Fibroblast of skin of right quadriceps (primary cell): ENCODE measurements around the gene GJB6.
"Not testable (repeated sequence)": the region's sequence is repeated elsewhere in the genome, so short reads cannot be mapped to it uniquely, and the experiment has no call there.

Source experiments
- DNase-seq: peaks from one replicate; pipeline ENCODE4 v3.0.0-alpha.2; 2013

The GJB6 gene

DNA sequence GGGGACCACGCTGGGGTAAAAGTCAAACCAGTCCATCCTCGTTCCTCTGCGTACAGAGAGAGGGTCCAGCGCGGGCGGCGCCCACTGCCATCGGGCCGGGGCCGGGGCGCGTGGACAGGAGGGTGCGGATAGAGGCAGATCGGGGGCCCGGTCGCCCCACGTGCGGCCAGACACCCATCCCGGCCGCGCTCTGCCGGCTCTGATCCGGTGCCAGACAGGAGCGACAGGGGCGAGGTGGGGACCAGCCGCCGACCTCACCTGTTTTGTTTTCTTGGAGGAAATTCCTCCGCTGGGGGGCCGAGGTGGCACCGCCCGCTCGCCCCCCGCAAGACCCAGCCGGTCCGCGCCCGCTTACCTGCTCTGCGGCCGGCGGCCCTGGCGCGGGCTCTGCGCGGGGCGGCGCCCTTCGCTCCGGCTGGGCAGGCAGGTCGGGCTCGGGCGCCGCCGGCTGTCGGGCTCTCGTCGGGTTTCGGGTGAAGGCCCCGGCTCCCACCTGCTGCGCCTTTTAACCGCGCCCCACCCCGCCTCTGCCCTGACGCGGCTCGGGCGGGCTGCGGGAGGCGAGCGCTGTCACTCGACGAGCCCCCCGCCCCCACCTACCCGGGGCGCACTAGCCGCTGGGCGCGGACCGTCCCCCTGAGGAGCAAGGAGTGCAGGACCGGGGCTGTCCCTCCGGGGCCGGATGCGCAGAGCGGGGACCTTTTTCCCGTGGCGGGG, at the start of gene GJB6:
Gene GJB6, minus strand, starts transcription at position 481 of the 717 bp plus-strand sequence. CDS start 8,839 bp downstream, outside the sequence.
- DNase-seq, result no peak

DNA sequence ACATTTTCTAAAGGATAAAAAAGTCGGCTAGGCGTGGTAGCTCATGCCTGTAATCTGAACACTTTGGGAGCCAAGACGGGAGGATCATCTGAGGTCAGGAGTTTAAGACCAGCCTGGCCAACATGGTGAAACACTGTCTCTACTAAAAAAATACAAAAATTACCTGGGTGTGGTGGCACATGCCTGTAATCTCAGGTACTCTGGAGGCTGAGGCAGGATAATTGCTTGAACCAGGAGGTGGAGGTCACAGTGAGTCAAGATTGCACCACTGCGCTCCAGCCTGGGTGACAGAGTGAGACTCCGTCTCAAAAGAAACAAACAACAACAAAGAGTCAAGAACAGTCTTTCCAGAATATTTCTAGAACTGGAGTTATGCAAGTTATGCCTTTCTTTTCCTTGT, 44.8 kb upstream of the GJB6 start:
- not testable (repeated sequence) for DNase-seq

DNA sequence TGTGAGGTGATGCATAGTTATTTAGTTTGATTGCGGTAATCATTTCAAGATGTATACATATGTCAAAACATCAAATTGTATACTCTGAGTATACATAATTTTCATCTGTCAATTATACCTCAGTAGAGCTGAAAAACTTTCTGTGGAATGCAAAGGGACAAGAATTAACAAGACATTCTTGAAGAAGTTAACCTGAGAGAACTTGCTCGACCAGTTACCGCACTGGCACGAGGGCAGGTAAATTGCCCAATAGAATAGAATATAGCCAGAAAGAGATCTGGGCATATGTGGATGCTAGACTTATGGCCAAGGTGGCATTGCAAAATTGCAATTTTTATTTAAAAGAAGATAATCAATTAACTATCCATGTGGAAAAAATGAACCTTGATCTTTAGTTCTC, 42.3 kb upstream of the GJB6 start:
- DNase-seq, result no peak

DNA sequence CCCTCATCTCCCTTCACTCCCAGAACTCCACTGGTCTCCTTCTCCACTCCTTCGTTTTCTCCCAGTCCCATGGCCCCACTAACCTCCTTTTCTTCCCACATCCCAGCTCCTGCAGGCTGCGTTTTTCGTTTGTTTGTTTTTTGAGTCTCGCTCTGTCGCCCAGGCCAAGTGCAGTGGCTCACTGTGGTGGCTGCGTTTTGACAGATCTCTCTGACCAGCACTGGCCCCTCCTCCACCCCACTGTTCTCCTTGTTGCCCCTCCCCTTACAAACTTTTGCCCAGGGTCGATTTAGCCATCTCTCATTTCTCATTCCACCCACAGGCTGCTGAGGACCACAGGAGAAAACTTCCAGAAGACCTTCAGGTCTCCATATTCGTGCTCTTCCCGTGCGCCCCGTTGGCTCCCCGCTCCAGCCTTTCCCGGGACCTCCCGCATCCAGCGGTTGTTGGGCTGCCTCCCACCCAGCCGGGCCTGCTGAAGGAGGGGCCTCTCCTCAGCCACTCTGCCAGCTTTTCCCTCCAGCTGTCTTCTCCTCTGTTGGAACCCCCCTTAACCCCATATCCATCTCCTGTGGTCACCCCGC, 40.6 kb upstream of the GJB6 start:
- no peak for DNase-seq

DNA sequence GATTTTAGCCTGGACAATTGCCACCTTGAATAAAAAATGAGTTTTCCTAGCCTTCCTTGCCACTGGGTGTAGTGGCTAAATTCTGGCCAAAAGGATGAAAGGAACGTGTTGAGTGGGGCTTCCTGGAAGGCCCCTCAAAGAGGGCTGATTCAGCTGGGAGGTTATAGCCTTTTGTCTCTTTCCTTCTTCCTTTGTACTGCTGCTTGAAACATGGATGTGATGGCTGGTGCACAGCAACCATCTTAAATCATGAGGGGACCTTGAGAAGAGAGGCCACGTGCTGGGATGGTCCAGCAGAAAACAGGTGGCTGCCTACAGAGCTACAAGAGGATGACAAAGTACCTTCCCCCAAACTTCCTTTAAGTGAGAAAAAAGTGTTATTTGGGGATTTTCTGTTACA, 40.0 kb upstream of the GJB6 start:
- no peak for DNase-seq

DNA sequence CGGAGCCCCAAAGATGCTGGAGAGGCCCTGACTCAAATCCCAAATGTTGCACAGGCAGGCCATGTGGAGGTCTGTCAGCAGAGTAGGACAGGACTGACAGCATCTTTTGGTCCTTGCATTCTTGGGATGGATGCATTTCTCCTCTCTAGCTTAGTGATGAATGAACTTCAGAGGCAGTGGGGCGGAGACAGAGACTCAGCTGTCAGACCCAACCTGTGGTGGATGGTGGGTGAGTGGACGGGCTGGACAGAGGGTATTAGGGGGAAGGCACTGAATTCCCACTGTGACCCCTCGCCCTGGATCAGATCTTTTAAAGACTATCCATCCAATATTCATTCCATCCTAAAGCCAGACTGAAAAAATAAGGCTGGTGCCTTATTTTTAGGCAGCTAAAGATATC, 39.3 kb upstream of the GJB6 start:
- no peak for DNase-seq

DNA sequence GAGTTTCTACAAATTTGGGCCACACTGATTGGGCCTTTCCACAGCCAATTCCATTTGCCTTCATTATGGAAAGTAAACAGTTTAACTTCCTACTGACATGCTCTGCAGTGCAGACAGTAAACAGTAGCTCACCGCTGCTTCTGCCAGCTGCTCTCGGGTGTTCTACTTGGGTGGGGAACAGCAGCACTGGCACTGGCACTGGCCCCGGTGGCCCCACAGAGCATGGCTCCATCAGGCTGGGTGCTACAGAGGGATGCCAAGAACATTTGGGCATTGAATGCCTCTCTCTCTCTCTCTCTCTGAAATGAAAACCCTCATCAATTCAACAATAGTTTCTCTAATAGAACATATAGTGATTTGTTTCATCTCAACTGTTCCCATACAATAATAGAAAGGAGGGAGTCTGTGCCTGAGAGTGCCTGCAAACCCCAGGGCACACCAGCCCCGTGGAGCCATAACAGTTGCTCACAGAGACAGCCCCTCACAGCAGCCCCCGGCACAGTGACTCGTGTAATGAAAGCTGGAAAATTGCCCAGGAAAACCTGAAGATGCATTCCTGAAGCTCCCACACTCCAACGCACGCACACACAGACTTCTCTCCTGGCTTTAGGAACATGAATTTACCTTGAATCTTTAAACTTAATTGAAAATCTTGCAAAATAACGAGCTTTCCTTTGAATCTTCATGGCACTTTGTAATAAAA, 38.2 kb upstream of the GJB6 start:
- peak; percentile 42 for DNase-seq

DNA sequence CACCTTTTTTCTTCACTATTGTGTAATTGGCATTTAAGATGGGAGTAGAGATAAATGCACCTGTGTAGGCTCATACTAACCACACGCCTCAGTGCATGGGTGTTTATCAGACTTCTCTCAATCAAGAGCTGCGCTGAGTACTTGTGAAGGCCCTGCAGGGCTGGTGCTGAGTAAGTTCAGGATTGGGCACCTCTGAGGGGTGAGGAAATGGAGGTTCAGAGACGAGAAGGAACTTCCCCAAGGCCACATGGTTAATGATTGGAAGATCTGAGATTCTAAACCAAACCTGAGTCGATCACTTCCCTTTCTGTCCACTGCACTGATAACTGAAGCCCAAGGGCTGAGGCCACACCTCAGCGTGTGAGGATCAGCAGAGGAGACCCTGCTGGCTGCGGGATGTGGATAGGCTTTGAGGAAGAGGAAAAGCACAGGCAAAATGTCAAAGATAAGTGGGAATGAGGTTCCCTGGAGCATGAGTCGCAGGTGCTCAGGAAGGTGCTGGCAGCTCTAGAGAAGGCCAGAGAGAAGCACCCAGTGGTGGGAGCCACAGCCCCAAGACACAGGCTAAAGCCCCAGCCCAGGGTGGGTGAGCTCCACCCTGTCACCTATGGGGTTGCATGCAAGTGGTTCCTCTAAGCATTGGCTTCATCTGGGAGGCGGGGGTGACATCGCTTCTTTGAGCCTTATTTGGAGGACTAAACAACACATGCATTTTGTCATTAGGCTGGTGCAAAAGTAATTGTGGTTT, 32.3 kb upstream of the GJB6 start:
- DNase-seq, result no peak

DNA sequence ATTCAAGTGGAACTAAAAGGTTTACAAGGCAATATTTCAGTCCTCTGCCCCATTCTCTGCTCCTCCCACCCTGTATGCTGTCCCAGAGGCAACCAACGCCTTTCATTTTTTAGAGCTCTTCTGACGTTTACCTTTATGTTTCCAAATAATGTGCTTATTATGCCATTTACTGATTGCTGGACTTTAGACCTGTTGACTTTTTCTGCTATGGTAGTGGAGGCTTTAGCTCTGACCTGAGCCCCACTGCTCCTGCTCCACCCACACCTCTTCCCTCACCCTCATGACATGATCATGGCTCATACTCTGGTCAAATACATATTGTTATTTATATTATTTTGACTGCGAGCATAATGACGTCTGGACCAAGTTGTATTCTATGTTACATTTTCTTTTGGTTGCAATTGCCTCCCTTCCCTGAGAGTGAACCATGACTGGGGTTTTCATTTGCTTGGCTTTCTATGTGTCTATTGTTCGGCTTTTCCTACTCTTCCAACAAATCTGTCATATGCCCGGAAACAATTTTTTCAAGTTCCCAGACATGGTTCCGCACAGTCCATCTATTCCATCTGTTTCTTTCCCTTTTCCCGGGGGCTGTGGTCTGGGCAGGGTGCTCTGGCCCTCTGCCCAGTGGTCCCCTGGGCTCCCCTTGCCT, 31.4 kb upstream of the GJB6 start:
- DNase-seq, result no peak

DNA sequence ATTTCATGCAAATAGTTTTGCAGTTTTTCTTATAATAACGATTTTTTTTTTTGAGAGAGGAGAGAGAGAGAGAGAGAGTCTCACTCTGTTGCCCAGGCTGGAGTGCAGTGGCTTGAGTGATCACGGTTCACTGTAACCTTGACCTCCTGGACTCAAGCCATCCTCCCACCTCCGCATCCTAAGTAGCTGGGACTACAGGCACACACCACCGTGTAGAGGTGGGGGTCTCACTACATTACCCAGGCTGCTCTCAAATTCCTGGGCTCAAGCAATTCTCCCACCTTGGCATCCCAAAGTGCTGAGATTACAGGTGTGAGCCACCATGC, 26.8 kb upstream of the GJB6 start:
- no peak for DNase-seq

DNA sequence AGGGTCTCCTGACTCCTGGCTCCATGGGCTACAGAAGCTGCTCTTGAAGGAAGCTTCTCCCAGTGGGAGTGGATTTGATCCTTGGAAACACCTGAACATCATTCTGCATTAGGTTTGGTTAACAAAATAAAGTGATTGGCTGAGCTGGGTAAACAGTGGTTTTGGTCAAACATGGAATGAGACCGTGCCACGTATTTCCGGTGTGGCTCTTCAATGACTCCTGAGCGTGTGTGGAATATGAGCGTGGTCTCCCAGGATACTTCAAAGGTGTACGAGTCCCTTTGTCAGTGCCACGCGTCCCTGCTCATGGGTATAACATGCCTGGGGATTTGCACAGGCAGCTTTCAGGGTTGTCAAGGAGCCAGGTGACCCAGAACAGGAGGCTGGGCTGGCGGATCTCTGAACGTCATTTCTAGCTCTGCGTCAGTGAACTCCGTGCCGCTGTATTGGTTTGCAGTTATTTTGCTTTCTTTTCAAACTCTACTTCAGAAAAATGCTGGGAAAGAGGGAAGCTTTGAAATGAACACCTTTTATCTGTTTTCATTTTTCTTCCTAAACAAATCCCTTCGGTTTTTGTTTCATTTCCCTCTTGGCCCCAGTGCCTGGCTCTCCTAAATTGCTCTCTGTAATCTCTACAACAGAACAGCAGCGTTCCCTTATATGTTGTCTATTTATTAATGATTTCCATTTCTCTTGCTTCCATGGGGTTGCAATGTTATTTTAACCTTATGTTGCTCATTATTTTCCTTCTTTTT, 26.3 kb upstream of the GJB6 start:
- DNase-seq, result no peak

DNA sequence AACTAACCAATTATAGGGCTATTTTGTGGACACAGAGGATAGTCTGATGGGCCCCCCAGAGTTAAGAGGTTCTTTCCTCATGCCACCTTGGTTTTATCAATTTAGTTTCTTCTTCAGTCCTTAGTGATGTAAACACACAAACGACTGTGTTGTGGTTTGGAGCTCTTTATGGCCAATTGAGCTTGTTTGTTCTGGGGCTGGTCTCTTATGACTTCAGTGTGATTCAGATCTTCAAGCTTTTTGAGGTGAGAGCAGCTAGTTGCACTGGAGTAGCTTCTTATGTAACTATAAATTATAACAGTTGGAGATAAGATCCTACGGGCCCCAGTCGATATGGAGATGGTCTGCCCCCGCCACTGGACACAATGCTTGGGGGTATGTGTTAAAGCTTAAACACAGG, 22.0 kb upstream of the GJB6 start:
- no peak for DNase-seq

DNA sequence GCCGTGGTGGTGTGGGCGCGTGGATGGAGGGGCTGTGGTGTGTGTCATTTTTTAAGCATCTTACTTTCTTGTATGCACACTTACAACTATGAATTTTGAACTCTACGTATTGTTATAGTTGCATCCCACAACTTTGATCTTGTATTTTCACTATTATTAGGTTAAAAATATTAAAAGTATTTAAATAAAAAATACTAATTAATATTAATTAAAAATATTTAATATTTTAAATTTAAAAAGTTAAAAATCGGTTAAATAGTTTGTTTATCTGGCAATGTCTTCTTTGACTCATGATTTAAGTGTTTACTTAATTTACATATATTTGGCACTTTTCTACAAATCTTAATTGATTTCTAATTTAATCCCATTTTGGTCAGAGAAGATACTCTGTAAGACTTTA, 17.8 kb upstream of the GJB6 start:
- DNase-seq, result no peak

DNA sequence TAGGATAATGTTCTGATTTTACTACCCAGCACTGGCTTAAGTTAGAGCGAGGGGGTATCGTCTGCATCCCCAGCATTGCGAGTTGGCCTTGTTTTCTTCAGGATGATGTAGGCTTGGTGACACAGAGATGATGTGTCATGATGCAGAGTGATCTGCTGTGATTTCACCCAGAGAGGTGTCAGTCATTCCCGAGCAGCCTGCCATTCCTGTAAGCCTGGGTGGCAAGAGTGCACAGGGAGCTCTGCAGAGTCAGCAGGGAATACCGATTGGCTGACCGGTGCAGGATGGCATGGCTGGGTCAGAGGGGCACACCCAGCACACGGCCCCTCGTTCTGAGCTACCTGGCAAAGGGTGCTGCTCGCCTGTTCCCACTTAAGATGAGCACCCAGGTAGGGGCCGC, 15.8 kb upstream of the GJB6 start:
- DNase-seq, result no peak

DNA sequence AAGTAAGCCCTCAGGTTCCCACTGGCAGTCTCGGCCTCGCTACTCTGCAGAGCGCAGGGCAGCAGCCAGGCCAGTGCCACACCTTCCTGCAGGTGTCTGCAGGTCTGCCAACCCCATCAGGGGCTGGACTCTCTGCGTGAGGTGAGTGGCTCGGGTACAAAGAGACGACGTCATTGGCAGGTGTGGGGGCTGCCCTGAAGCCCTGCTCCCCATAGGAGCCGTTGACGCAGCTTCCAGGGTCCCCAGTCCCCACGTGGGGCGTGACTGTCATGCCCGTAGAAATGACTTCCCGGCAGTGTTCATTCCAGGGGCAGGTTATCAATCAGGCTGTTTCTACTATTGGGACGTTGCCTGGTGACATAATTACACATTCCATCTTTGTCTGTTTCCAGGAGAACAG, 15.3 kb upstream of the GJB6 start:
- no peak for DNase-seq

DNA sequence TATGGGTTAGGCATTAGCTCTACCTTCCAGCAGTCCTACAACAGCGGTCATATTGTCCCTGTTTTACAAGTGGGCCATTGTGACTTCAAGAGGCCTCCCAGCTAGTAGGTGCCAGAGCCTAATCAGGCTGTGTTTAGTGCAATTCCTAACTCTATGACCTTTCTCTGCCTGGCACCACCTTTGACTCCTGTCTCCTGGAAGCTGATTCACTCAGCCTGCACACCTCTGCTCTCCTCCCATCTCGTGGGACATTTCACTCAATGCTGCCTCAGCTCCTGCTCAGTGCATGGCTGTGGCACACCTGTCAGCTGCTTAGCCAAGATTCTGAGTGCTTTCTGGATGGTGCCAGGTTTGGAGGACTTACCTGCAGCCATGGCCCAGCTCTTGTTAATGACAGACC, 9.5 kb upstream of the GJB6 start:
- DNase-seq, result no peak

DNA sequence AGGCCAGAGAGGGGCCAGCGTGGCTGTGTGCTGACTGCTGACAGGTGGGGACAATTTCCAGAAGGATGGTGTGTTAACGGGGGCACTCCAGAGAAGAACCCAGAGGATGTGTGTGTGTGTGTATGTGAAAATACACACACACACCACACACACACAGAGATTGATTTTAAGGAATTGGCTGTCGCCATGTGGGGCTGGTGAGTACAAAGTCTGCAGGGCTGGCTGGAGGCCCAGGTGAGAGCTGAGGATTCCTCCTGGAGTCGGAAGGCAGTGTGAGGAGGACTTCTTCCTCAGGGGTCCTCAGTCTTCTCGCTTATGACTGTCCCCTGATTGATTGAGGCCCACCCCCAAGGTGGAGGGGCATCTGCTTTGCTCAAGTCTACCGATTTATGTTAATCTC, 7.6 kb upstream of the GJB6 start:
- DNase-seq, result no peak

DNA sequence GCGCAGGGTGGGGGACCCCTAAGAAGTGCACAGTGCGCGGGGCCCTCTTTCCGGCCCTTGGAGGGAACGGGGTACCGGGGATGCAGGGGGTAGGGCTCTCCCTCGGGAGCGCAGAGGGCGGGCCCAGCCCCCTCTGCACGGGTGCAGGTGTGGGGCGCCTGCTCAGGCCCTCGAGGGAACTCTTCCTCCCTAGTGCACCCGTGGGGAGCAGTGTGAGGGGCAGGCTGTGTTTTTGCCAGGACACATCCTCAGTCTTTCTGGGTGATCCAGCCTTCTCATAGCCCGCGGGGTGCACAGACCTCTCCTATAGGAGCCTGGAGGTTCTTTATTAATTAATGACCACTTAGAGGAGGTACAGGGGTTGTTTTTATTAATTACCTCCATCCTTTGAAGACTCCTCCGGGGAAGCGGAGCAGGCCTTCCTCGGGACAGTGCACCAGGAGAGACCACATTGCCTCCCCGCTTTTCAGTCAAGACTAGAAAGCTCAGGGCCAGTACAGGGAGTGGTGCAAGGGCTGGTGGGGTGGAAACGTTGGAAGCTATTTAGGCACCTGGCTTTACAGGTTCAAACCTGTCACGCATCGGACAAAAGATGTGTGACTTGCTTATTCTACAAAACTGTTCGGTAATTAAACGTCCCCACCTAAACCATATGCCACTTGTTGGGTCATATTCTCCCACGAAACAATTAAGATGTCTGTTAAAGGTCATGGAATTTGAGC, 598 bp upstream of the GJB6 start:
- no peak for DNase-seq

DNA sequence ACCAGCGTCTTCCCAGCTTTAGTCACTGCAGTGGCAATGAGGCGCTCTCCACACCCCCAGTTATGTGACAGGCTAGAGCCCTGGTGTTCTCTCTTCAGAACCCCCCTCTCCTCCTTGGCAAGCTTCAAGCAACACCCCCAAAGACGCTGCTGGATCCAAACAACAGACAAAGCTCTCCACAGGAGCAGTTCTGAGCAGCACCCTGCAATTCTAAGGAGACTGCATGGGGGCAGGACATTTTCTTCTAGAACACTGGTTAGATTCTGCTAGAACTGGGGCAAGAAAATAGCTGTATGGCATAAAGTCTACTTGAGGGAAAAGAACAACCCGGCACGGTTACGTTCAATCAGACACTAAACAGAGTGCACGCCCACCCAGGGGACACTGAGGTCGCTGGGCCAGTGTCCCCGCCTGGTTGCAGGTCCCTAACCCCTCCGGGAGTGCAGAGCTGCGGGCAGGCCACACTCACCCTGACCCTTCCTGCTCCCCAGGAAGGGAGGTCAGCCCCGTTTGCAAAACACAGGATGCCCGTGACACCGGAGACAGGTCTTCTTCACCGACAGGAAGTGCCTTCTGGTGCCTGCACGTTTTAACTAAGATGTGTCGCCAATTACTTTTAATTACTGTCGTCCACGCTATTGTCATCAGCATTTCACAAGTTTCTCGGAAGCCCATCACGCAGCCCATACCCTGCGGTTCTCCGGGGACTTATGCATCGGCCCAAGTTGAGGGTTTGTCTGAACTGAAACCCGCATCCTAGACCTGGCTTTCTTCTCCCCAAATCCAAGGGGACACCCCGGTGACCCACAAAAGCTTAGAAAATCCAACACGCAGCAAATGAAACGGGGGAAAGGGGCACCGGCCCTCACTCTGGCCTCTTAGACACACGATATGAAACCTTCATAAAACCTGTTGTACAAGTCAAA, 943 bp downstream of the GJB6 start:
- no peak for DNase-seq

DNA sequence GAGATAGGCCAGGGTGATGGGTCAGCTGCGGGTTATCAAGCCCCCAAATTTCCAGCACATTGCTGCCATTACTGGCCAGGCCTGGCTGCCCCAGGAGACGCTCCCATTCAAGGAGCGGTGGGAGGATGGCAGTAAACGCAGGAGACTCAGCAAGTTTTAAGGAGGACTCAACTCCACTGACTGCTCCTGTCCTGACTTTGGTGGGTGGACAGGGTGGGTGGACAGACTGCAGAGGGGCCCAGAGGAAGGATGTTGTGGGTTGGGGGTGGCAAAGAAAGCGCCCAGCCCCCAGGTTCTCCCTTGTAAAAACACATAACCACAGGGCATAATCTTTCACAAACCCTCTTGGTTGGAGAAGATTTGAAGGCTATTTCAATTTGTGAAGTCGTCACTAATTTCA, 4.4 kb downstream of the GJB6 start:
- no peak for DNase-seq

DNA sequence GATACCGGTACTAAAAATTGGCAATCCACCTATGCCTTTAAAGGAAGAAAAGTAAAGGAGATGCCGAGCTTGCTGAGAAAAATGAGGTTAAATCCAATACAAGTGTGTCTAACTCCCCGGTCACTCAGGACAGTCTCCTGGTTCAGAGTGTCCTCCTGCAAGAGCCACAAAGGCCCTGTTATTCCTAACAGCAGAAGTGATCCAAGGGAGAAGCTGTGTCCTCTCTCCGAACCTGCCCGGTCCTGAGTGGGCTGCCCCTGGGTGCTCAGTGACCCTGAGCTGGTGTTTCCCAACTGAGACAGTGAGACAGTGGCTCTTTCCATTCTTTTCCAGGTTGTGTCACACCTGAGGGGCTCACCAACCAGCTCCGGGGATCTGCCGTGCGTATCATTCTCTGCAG, 4.8 kb downstream of the GJB6 start:
- no peak for DNase-seq
